Measurements from ENCODE around the gene EDC4. TPM values are rescaled to one million over a fixed set of nuclear protein-coding genes. Genes with fewer than 3 reads are reported as not detected.

The EDC4 gene
- total RNA-seq, 1 experiment from 2014 or later = 76.1 TPM

DNA sequence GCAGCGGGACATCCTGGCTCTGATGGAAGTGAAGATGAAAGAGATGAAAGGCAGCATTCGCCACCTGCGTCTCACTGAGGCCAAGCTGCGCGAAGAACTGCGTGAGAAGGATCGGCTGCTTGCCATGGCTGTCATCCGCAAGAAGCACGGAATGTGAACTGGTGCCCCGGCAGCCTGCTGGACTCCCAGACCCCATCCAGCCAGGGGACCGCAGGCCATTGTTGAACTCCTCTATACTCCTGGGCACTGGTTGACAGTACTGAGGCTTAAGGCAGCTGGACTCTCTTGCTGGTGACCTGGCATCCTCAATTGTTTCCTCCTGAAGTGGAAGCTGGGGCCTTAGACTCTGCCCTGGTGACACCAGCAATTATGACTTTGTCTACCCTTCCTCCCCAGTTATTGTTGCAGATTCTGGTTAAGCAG, 29.5 kb upstream of the EDC4 start:
- no peaks in the 10 kb centered on the region for H3K27me3 ChIP-seq (replicated peaks)
- H3K4me3 ChIP-seq = peak overlapping the region; percentile 70
- H3K9me3 ChIP-seq (replicated peaks) = 0 out of 2 replicates have a peak, but pooled peaks cover 4% of the 10 kb centered on the region
- H3K36me3 ChIP-seq = peaks cover 32% of the 10 kb centered on the region
- peaks cover 43% of the 10 kb centered on the region for H3K4me1 ChIP-seq (replicated peaks)
- H3K27ac ChIP-seq = no peak overlapping the region
- no peak for DNase-seq (ENCODE audit: low read depth in 1 of 2, low spot score in 2 of 2)

- H3K27ac ChIP-seq = no peak overlapping the region
- H3K9me3 ChIP-seq (replicated peaks) = 0 out of 2 replicates have a peak, but pooled peaks cover 4% of the 10 kb centered on the region
- H3K4me1 ChIP-seq (replicated peaks) = peaks cover 43% of the 10 kb centered on the region
- no peak for DNase-seq (ENCODE audit: low read depth in 1 of 2, low spot score in 2 of 2)
- H3K4me3 ChIP-seq = no peak overlapping the region
- no peaks in the 10 kb centered on the region for H3K27me3 ChIP-seq (replicated peaks)
- peaks cover 40% of the 10 kb centered on the region for H3K36me3 ChIP-seq
Measured at GRCh38 chr16:67844497-67844896, 28.4 kb upstream of the EDC4 start.

- peaks cover 43% of the 10 kb centered on the region for H3K4me1 ChIP-seq (replicated peaks)
- H3K27ac ChIP-seq = peak overlapping the region; percentile 76
- H3K27me3 ChIP-seq (replicated peaks) = no peaks in the 10 kb centered on the region
- peak overlapping the region; percentile 93; the same call in 1 of the 2 replicates for H3K4me3 ChIP-seq
- no peak for DNase-seq (ENCODE audit: low read depth in 1 of 2, low spot score in 2 of 2)
- peaks cover 40% of the 10 kb centered on the region for H3K36me3 ChIP-seq
- 0 out of 2 replicates have a peak, but pooled peaks cover 4% of the 10 kb centered on the region for H3K9me3 ChIP-seq (replicated peaks)
Measured at GRCh38 chr16:67845291-67846062, 27.4 kb upstream of the EDC4 start.

DNA sequence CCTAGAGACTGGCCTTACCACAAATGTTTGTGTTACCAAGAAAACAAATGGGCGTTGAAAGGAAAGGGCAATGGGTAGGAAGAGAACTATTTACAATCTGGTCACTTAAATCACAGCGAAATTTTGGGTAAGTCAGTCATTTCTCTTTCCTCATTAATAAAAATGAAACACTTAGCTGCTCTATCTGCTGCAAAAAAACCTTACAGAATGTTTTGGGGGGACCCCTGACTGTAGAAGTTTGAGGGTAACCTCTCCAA, 26.9 kb upstream of the EDC4 start:
- peak overlapping the region; percentile 93 for H3K4me3 ChIP-seq
- peaks cover 42% of the 10 kb centered on the region for H3K36me3 ChIP-seq
- H3K27me3 ChIP-seq (replicated peaks) = no peaks in the 10 kb centered on the region
- H3K9me3 ChIP-seq (replicated peaks) = 0 out of 2 replicates have a peak, but pooled peaks cover 4% of the 10 kb centered on the region
- peak overlapping the region; percentile 76 for H3K27ac ChIP-seq
- peaks cover 43% of the 10 kb centered on the region for H3K4me1 ChIP-seq (replicated peaks)
- DNase-seq (ENCODE audit: low read depth in 1 of 2, low spot score in 2 of 2) = no peak

- H3K4me1 ChIP-seq (replicated peaks) = peaks cover 42% of the 10 kb centered on the region
- H3K27me3 ChIP-seq (replicated peaks) = no peaks in the 10 kb centered on the region
- DNase-seq (ENCODE audit: low read depth in 1 of 2, low spot score in 2 of 2) = peak; percentile 97 to 99
- peaks cover 45% of the 10 kb centered on the region for H3K36me3 ChIP-seq
- peak within 1 kb of the TSS; percentile 93 for H3K4me3 ChIP-seq
- H3K27ac ChIP-seq = peak within 1 kb of the TSS; percentile 76
- H3K9me3 ChIP-seq (replicated peaks) = 0 out of 2 replicates have a peak, but pooled peaks cover 4% of the 10 kb centered on the region
Measured at GRCh38 chr16:67846320-67847063, 26.4 kb upstream of the EDC4 start, which contains the start of gene NUTF2. NUTF2 (plus strand) TSS chr16:67846933; CDS start chr16:67865131, 18,198 bp downstream.

DNA sequence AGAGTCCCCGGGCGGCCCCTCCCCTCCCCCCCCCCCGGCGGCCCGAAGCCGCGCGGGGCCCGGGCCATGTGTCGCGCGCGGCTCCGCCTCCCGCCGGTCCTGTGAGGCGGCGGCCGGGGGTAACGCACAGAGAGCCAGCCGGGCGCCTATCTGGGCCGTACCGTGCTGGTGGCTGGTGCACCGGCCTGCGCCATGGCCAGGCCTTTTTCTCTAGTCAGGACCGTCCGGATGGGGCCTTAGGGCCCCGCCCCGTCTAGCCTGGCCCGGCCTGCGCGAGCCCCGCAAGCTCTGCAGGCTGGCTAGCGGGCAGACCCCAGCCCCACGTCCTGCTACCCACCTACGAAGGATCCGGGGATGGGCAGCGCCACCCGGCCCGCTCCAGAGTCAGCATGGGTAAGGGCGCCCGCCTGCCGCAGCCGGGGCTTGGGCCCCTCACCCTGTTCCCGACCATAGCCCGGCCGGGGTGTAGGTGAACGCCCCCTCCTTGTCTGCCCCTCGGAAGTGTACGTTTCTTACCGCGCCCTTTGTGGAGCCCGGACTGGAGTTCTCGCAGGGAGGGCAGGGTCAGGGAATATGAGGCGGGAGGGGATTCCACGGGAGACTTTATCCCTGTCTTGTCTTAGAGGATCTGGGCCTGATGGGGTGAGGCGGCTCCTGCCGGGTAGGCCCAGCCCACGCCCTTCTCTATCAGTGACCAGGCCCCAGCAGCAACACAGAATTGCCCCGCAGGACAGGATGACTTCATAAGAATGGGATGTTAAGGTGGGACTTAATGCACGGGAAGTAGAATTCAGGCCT, 25.6 kb upstream of the EDC4 start, which contains the start of gene CENPT:
Gene CENPT (minus strand): TSS at position 630 of the 798 bp plus-strand sequence. CDS start 13,834 bp downstream, outside the sequence.
- Histone ChIP-seq H3K9me3 (replicated peaks) (0 out of 2 replicates have a peak, but pooled peaks cover 4% of the 10 kb centered on the region), H3K36me3 (peaks cover 48% of the 10 kb centered on the region), H3K27ac (peak within 1 kb of the TSS; percentile 76), H3K27me3 (replicated peaks) (no peaks in the 10 kb centered on the region), H3K4me1 (replicated peaks) (peaks cover 39% of the 10 kb centered on the region), H3K4me3 (peak within 1 kb of the TSS; percentile 93)
- DNase-seq (ENCODE audit: low read depth in 1 of 2, low spot score in 2 of 2) = peak; percentile 64 to 73

DNA sequence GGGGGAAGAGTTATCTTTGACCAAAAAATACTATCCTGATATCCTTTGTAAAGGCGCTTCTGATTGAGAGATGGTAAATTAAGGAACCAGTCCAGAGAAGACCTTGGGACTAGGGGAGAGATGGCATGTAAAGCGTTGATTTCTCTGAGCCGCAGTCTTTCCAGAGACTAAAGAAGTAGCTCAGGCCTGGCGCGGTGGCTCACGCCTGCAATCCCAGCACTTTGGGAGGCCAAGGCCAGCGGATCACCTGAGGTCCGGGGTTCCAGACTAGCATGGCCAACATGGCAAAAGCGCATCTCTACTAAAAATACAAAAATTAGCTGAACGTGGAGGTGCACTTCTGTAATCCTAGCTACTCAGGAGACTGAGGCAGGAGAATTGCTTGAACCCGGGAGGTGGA, 24.7 kb upstream of the EDC4 start:
- DNase-seq (ENCODE audit: low read depth in 1 of 2, low spot score in 2 of 2) = no peak
- peaks cover 30% of the 10 kb centered on the region for H3K4me1 ChIP-seq (replicated peaks)
- H3K36me3 ChIP-seq = peaks cover 44% of the 10 kb centered on the region
- H3K4me3 ChIP-seq = peak overlapping the region; percentile 93
- H3K27me3 ChIP-seq (replicated peaks) = no peaks in the 10 kb centered on the region
- 0 out of 2 replicates have a peak, but pooled peaks cover 4% of the 10 kb centered on the region for H3K9me3 ChIP-seq (replicated peaks)
- peak overlapping the region; percentile 76 for H3K27ac ChIP-seq

- Histone ChIP-seq H3K27ac (no peak overlapping the region), H3K36me3 (peaks cover 33% of the 10 kb centered on the region), H3K27me3 (replicated peaks) (no peaks in the 10 kb centered on the region), H3K4me1 (replicated peaks) (peaks cover 15% of the 10 kb centered on the region), H3K4me3 (no peak overlapping the region), H3K9me3 (replicated peaks) (no peaks in the 10 kb centered on the region)
- no peak for DNase-seq (ENCODE audit: low read depth in 1 of 2, low spot score in 2 of 2)
Measured at GRCh38 chr16:67853670-67854069, 19.2 kb upstream of the EDC4 start.

- no peak for DNase-seq (ENCODE audit: low read depth in 1 of 2, low spot score in 2 of 2)
- Histone ChIP-seq H3K27me3 (replicated peaks) (no peaks in the 10 kb centered on the region), H3K27ac (no peak overlapping the region), H3K9me3 (replicated peaks) (no peaks in the 10 kb centered on the region), H3K4me3 (no peak overlapping the region), H3K4me1 (replicated peaks) (peaks cover 20% of the 10 kb centered on the region), H3K36me3 (peaks cover 34% of the 10 kb centered on the region)
Measured at GRCh38 chr16:67855789-67856188, 17.1 kb upstream of the EDC4 start.

GRCh38 chr16:67856927-67857546, 15.8 kb upstream of the EDC4 start:
- no peak for DNase-seq (ENCODE audit: low read depth in 1 of 2, low spot score in 2 of 2)
- no peaks in the 10 kb centered on the region for H3K9me3 ChIP-seq (replicated peaks)
- H3K4me1 ChIP-seq (replicated peaks) = peaks cover 26% of the 10 kb centered on the region
- H3K4me3 ChIP-seq = no peak overlapping the region
- H3K36me3 ChIP-seq = peaks cover 41% of the 10 kb centered on the region
- peak overlapping the region; percentile 65 for H3K27ac ChIP-seq
- H3K27me3 ChIP-seq (replicated peaks) = no peaks in the 10 kb centered on the region

DNA sequence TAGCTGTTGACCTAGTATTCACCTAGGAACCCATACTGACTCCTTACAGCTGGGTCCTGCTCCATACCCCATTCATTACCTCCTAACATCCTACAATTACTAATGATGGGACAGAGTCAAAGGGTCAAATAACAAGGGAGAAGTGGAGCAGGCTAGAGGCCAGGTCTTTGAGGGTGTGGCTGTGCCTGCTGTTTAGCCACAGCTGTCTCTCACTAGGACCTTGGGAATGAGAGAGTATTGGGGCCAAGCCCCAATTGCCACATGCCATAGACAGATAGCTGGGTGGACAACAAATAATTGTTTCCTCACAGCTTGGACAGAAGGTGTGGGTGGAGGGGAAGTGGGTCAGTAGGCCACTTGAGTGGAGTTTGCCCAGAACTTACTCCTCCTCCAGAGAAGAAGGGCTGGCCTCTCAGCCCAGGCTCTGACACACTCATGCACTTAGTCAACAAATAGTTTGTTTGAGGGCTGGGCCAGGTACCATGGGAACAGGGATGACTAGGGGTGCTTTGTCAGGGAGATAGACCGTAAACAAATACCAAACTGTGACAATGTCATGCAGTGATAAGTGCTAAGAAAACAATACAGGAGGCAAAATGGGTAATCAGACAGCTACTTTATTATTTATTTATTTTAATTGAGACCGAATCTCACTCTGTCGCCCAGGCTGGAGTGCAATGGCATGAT, 15.2 kb upstream of the EDC4 start:
- DNase-seq (ENCODE audit: low read depth in 1 of 2, low spot score in 2 of 2) = peak; percentile 86 to 91
- no peaks in the 10 kb centered on the region for H3K27me3 ChIP-seq (replicated peaks)
- H3K36me3 ChIP-seq = peaks cover 44% of the 10 kb centered on the region
- peaks cover 26% of the 10 kb centered on the region for H3K4me1 ChIP-seq (replicated peaks)
- peak overlapping the region; percentile 95 for H3K27ac ChIP-seq
- H3K4me3 ChIP-seq = no peak overlapping the region
- no peaks in the 10 kb centered on the region for H3K9me3 ChIP-seq (replicated peaks)

DNA sequence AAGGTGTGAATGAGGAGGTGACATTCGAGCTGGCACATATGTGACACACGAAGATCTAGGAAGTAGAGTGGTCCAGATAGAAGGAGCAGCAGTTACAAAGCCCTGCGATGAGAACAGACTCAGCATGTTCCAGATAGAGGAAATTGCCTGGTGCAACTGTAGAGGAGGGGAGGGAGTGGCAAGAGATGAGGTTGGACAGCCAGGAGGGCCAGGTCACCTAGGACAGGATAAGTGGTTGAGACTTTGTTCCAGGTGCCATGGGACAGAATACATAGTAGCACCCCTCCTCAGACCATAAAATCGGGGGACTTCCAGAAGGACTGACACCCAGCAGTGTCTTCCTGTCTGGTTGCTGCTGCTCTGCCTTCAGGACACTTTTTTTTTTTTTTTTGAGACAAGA, 14.4 kb upstream of the EDC4 start:
- Histone ChIP-seq H3K9me3 (replicated peaks) (no peaks in the 10 kb centered on the region), H3K4me1 (replicated peaks) (peaks cover 26% of the 10 kb centered on the region), H3K27me3 (replicated peaks) (no peaks in the 10 kb centered on the region), H3K27ac (peak overlapping the region; percentile 95), H3K4me3 (no peak overlapping the region), H3K36me3 (peaks cover 47% of the 10 kb centered on the region)
- DNase-seq (ENCODE audit: low read depth in 1 of 2, low spot score in 2 of 2) = no peak

Measured in SJSA1 (cell line).